Adrenal gland (tissue), 5 donors: ENCODE results near the gene CEP164.

Experiments used
- CTCF ChIP-seq, 6 experiments: fragments of 450-650 bp in 4 of 6; fragments of 200-600 bp in 2 of 6; sonication (generic) in 1 of 6; IDR thresholded peaks; 1 replicate in 5 of 6; 2 replicates in 1 of 6; pipeline versions ENCODE4 v1.5.1 to v1.8.0; 2016 to 2021; ENCODE audit warnings: antibody characterized with exemption in 6 of 6, mild to moderate bottlenecking in 2 of 6, moderate library complexity in 1 of 6
- POLR2A ChIP-seq, 2 donors: fragments of 450-650 bp; IDR thresholded peaks; one replicate each; pipeline ENCODE4 v1.6.1; 2017; ENCODE audit warnings: antibody characterized with exemption in 2 of 2, mild to moderate bottlenecking in 2 of 2, moderate library complexity in 1 of 2
- donor health status: DM: no; HTN: no; CAD: no.

GRCh38 chr11:117420598-117420997, 92.9 kb downstream of the CEP164 start:
- TF ChIP-seq POLR2A (IDR thresholded peaks at IDR 0.05) (no peak), CTCF (IDR thresholded peaks at IDR 0.05) (no peak)
